ENCODE data around the gene AFAP1. TPM values are rescaled to one million over a fixed set of nuclear protein-coding genes. Genes with fewer than 3 reads are reported as not detected.

AFAP1 gene
- total RNA-seq, 2 donors from 2014 or later: 29.7 to 43.9 TPM

DNA sequence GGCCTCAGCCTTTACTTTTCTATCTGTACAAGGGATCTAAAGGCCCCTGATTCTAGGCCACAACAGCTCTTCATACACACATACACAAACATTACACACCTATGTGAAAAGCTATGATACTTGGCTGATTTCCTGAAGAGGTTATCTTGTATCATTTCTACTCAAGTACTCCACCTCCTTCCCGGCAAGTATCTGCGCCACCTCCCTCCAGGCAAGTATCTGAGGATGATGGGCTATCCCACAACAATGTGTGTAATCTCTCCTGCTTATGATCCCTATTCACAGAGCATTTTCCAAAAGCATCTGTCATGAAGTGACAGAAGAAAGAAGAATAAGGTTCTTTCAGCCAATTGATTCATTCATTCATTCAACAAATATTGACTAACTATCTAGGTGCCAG lies 36.8 kb downstream of the AFAP1 start:
- Histone ChIP-seq H3K27me3 (no peaks in the 10 kb centered on the region), H3K27ac (no peak overlapping the region), H3K36me3 (no peaks in the 10 kb centered on the region), H3K4me3 (no peak overlapping the region), H3K9ac (ENCODE audit: low read depth in 2 of 2, low read length in 2 of 2) (no peak overlapping the region), H3K9me3 (no peaks in the 10 kb centered on the region), H3K4me1 (no peaks in the 10 kb centered on the region)
- no peak for DNase-seq
- TF ChIP-seq CTCF (IDR thresholded peaks at IDR 0.05): no peak
- intact Hi-C loops (cut with DNase I): no loop called here

- Histone ChIP-seq H3K27me3 (no peaks in the 10 kb centered on the region), H3K9ac (ENCODE audit: low read depth in 2 of 2, low read length in 2 of 2) (no peak overlapping the region), H3K4me3 (no peak overlapping the region), H3K27ac (no peak overlapping the region), H3K4me1 (no peaks in the 10 kb centered on the region), H3K36me3 (no peaks in the 10 kb centered on the region), H3K9me3 (no peaks in the 10 kb centered on the region)
- intact Hi-C loops (cut with DNase I): no loop called here
- no peak for TF ChIP-seq CTCF (IDR thresholded peaks at IDR 0.05)
- no peak for DNase-seq
Measured at GRCh38 chr4:7902101-7902553, 37.5 kb downstream of the AFAP1 start.

DNA sequence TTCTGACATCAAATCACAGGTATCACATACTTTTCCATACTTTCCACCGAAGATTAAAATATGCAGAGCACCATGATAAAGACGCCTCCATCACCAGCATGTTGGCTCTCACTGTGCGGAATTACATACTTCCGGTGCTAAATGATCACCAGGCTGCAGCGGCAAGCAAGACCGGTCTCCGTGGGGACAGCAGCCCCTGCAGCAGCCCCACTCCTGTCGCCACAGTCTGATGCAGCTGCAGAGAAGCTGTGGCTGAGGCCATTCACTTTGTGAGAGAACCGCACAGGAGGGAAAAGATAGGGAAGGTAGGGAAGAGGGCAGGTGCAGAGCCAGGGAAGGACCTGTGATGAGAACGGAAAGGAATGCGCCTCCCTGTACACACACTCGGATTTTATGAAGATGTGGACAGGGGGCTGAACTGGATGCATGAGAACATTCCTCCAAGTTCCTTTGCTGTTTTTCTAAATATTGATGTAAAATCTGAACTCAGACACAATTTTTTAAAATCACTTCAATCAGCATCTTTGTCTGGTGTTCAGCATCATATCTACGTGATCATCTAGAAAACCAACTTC lies 38.3 kb downstream of the AFAP1 start:
- Histone ChIP-seq H3K9ac (ENCODE audit: low read depth in 2 of 2, low read length in 2 of 2) (no peak overlapping the region), H3K27ac (no peak overlapping the region), H3K4me1 (no peaks in the 10 kb centered on the region), H3K36me3 (no peaks in the 10 kb centered on the region), H3K4me3 (no peak overlapping the region), H3K9me3 (no peaks in the 10 kb centered on the region), H3K27me3 (no peaks in the 10 kb centered on the region)
- TF ChIP-seq CTCF (IDR thresholded peaks at IDR 0.05): no peak
- intact Hi-C loops (cut with DNase I): no loop called here
- no peak for DNase-seq

- no peaks in the 10 kb centered on the region for H3K4me1 ChIP-seq
- no peak overlapping the region for H3K27ac ChIP-seq
- DNase-seq: no peak
- no peaks in the 10 kb centered on the region for H3K36me3 ChIP-seq
- no peak for TF ChIP-seq CTCF (IDR thresholded peaks at IDR 0.05)
- intact Hi-C loops (cut with DNase I): no loop called here
- H3K9ac ChIP-seq (ENCODE audit: low read depth in 2 of 2, low read length in 2 of 2): no peak overlapping the region
- no peaks in the 10 kb centered on the region for H3K9me3 ChIP-seq
- no peak overlapping the region for H3K4me3 ChIP-seq
- H3K27me3 ChIP-seq: no peaks in the 10 kb centered on the region
Measured at GRCh38 chr4:7900334-7900909, 39.2 kb downstream of the AFAP1 start.

DNA sequence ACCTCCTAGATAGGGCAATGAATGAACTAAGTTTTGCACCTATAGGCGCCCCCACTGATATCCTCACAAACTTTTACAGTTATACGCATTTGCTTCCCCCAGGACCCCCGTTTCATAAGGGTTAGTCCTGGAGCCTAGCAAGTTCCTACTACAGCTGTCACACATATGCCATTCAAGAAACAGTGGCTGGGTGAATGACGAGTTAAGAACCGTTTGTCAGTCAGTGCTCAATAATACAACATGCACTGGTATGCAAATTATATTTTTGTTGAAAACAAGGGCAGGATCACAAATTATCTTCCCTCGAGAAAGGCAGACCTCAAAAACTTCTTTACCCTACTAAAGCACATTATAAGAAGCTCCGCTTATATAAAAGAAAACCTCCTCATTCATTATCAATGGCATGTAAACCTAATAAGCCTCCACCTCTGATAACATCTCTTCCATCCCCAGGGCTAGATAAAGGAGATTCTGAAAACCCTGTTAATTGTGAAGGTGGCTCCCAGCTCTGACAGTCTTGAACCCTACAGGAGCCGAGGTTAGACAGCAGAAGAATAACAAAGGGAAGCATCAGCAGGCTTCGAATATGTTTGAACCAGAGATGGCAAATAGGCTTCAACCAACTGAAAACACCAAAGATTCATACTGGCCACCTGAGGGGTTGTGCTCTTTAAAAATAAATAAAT lies 40.3 kb downstream of the AFAP1 start:
- no peaks in the 10 kb centered on the region for H3K4me1 ChIP-seq
- no peak overlapping the region for H3K9ac ChIP-seq (ENCODE audit: low read depth in 2 of 2, low read length in 2 of 2)
- DNase-seq: no peak
- H3K9me3 ChIP-seq: no peaks in the 10 kb centered on the region
- H3K36me3 ChIP-seq: no peaks in the 10 kb centered on the region
- intact Hi-C loops (cut with DNase I): no loop called here
- H3K27me3 ChIP-seq: no peaks in the 10 kb centered on the region
- no peak for TF ChIP-seq CTCF (IDR thresholded peaks at IDR 0.05)
- no peak overlapping the region for H3K4me3 ChIP-seq
- no peak overlapping the region for H3K27ac ChIP-seq

All from colonic mucosa (tissue), 4 donors.